ENCODE measurements around the gene CTSZ. TPM values are rescaled to one million over a fixed set of nuclear protein-coding genes. Genes with fewer than 3 reads are reported as not detected.
A peak's percentile ranks its signal among the peaks of the same experiment; 100 is the strongest.
"Not testable (repeated sequence)": the region's sequence is repeated elsewhere in the genome, so short reads cannot be mapped to it uniquely, and the experiment has no call there.

Gene CTSZ
- total and polyA plus RNA-seq, 3 experiments from 2014 or later = 1.5 to 36.0 (median 35.3) TPM

- Histone ChIP-seq H3K36me3 (ENCODE audit: insufficient read depth, low read length) (no peaks in the 10 kb centered on the region), H3K27me3 (ENCODE audit: insufficient read depth, low read length, poor library complexity, severe bottlenecking) (no peaks in the 10 kb centered on the region), H3K27ac (ENCODE audit: low read depth, low read length) (no peak overlapping the region), H3K9me3 (ENCODE audit: low read length) (no peaks in the 10 kb centered on the region), H3K4me1 (ENCODE audit: insufficient read depth, low read length) (peaks cover 28% of the 10 kb centered on the region), H3K4me3 (ENCODE audit: low read length) (no peak overlapping the region)
- Mint-ChIP-seq H3K9me3 (no peaks in the 10 kb centered on the region), H3K36me3 (peaks cover 0 to 10% (median 5%) of the 10 kb centered on the region in 3 donors), H3K4me1 (peaks cover 38 to 44% (median 39%) of the 10 kb centered on the region in 3 donors), H3K27me3 (no peaks in the 10 kb centered on the region), H3K4me3 (peak overlapping the region in 2 of 7 donors; percentile 8 to 17), H3K27ac (peak overlapping the region in 4 of 8 donors; percentile 17 to 61 (median 42))
- POLR2A ChIA-PET = no interaction called here
- DNase-seq = no peak
- CTCF ChIA-PET = no interaction called here
Observed at GRCh38 chr20:59016795-59017492, 9.9 kb upstream of the CTSZ start.

DNA sequence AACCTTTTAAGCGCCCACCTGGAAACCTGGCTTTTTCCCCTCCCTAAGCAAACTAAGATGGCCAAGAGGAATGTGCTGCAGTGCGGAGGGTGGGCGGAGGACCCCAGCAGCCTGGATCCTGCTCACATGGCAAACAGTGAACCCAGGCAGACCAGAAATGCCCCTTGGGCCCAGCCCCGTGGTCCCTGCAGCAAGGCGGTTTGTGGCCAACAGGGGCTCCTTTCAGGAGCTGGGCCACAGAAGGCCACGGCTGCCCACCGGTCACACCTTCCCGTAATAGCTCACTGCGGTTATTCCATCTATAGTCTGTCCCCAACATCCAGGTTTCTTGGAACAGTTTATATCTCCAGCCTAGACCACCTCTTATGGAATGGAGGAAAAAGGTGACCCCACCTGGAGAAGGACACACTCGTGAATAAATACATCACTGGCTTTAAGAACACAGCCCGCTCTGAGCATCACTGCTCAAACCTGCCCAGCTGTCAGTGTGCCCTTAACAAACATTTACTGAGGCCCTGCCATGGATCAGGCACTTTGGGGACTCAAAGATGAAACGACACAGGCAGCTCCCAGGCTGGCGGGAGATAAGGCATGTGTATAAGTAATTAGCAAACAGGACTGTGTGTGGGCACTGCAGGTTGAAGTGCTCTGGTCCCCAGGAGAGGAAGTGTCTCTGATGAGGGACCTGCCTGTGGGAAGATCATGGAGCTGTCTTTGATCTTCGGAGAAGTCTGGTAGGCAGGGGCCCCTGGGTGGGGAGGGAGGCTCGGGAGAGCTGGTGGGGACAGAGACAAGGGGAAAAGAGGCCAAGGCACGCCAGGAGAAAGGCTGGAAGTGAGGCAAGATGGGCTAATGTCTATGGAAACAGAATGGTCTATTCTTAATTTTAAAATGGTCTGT lies 9.0 kb upstream of the CTSZ start:
- Mint-ChIP-seq H3K36me3 (peaks cover 0 to 5% (median 5%) of the 10 kb centered on the region in 3 donors), H3K4me3 (no peak overlapping the region), H3K9me3 (no peaks in the 10 kb centered on the region), H3K4me1 (peaks cover 42 to 51% (median 46%) of the 10 kb centered on the region in 3 donors), H3K27me3 (no peaks in the 10 kb centered on the region), H3K27ac (peak overlapping the region in 1 of 8 donors; percentile 68)
- POLR2A ChIA-PET = no interaction called here
- Histone ChIP-seq H3K4me1 (ENCODE audit: insufficient read depth, low read length) (peaks cover 30% of the 10 kb centered on the region), H3K27ac (ENCODE audit: low read depth, low read length) (no peak overlapping the region), H3K4me3 (ENCODE audit: low read length) (no peak overlapping the region), H3K36me3 (ENCODE audit: insufficient read depth, low read length) (no peaks in the 10 kb centered on the region), H3K27me3 (ENCODE audit: insufficient read depth, low read length, poor library complexity, severe bottlenecking) (no peaks in the 10 kb centered on the region), H3K9me3 (ENCODE audit: low read length) (no peaks in the 10 kb centered on the region)
- CTCF ChIA-PET = no interaction called here
- DNase-seq = no peak

DNA sequence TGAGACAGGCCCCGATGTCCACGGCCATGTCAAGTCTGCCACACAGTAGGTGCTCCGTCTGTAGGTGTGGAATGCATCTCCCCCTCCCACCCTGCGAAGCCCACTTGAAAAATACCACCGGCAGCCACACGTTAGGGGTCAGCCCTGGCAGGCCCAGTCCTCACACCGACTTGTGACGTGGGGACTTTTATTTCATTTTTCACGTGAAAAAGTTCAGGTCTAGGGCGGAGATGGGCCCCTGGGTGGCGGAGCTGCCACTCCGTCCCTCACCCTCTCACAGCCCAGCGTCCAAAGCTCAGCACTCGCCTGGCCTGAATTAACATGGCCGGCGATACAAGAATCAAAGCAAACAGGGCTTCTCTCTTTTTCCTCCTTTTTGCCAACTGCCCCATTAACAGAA lies 8.4 kb upstream of the CTSZ start:
- Mint-ChIP-seq H3K36me3 (peaks cover 0 to 5% (median 2%) of the 10 kb centered on the region in 3 donors), H3K27me3 (no peaks in the 10 kb centered on the region), H3K4me1 (peaks cover 42 to 51% (median 46%) of the 10 kb centered on the region in 3 donors), H3K4me3 (no peak overlapping the region), H3K27ac (no peak overlapping the region), H3K9me3 (no peaks in the 10 kb centered on the region)
- Histone ChIP-seq H3K4me1 (ENCODE audit: insufficient read depth, low read length) (peaks cover 34% of the 10 kb centered on the region), H3K27ac (ENCODE audit: low read depth, low read length) (no peak overlapping the region), H3K27me3 (ENCODE audit: insufficient read depth, low read length, poor library complexity, severe bottlenecking) (no peaks in the 10 kb centered on the region), H3K4me3 (ENCODE audit: low read length) (no peak overlapping the region), H3K9me3 (ENCODE audit: low read length) (no peaks in the 10 kb centered on the region), H3K36me3 (ENCODE audit: insufficient read depth, low read length) (no peaks in the 10 kb centered on the region)
- ChIA-PET POLR2A (no interaction called here), CTCF (no interaction called here)
- no peak for DNase-seq

GRCh38 chr20:59014680-59015389 lies 7.8 kb upstream of the CTSZ start:
- peak overlapping the region in 1 of 8 donors; percentile 8 for H3K27ac Mint-ChIP-seq
- H3K27me3 ChIP-seq (ENCODE audit: insufficient read depth, low read length, poor library complexity, severe bottlenecking) = no peaks in the 10 kb centered on the region

GRCh38 chr20:59013959-59014608 lies 7.0 kb upstream of the CTSZ start:
- peaks cover 0 to 4% (median 1%) of the 10 kb centered on the region in 3 donors for H3K36me3 Mint-ChIP-seq
- H3K27me3 ChIP-seq (ENCODE audit: insufficient read depth, low read length, poor library complexity, severe bottlenecking) = no peaks in the 10 kb centered on the region
- no peak overlapping the region for H3K4me3 ChIP-seq (ENCODE audit: low read length)
- POLR2A ChIA-PET = no interaction called here
- CTCF ChIA-PET = no interaction called here
- H3K36me3 ChIP-seq (ENCODE audit: insufficient read depth, low read length) = no peaks in the 10 kb centered on the region
- DNase-seq = peak in 2 of 5 donors; percentile 21 to 52
- no peaks in the 10 kb centered on the region for H3K27me3 Mint-ChIP-seq
- no peak overlapping the region for H3K27ac ChIP-seq (ENCODE audit: low read depth, low read length)
- peak overlapping the region in 7 of 8 donors; percentile 8 to 78 (median 35) for H3K27ac Mint-ChIP-seq
- H3K9me3 Mint-ChIP-seq = no peaks in the 10 kb centered on the region
- H3K4me3 Mint-ChIP-seq = peak overlapping the region in 5 of 7 donors; percentile 11 to 47 (median 38)
- no peaks in the 10 kb centered on the region for H3K9me3 ChIP-seq (ENCODE audit: low read length)
- peaks cover 42 to 51% (median 46%) of the 10 kb centered on the region in 3 donors for H3K4me1 Mint-ChIP-seq
- H3K4me1 ChIP-seq (ENCODE audit: insufficient read depth, low read length) = peaks cover 34% of the 10 kb centered on the region

More at GRCh38 chr20:59014680-59015389, 7.8 kb upstream of the CTSZ start:
- no peaks in the 10 kb centered on the region for H3K9me3 Mint-ChIP-seq
- peaks cover 42 to 51% (median 46%) of the 10 kb centered on the region in 3 donors for H3K4me1 Mint-ChIP-seq
- no peaks in the 10 kb centered on the region for H3K36me3 ChIP-seq (ENCODE audit: insufficient read depth, low read length)
- no peak overlapping the region for H3K27ac ChIP-seq (ENCODE audit: low read depth, low read length)
- DNase-seq = no peak
- no peak overlapping the region for H3K4me3 ChIP-seq (ENCODE audit: low read length)
- H3K27me3 Mint-ChIP-seq = no peaks in the 10 kb centered on the region
- POLR2A ChIA-PET = no interaction called here
- no peak overlapping the region for H3K4me3 Mint-ChIP-seq
- H3K4me1 ChIP-seq (ENCODE audit: insufficient read depth, low read length) = peaks cover 34% of the 10 kb centered on the region
- peaks cover 0 to 5% (median 2%) of the 10 kb centered on the region in 3 donors for H3K36me3 Mint-ChIP-seq
- CTCF ChIA-PET = no interaction called here
- no peaks in the 10 kb centered on the region for H3K9me3 ChIP-seq (ENCODE audit: low read length)

DNA sequence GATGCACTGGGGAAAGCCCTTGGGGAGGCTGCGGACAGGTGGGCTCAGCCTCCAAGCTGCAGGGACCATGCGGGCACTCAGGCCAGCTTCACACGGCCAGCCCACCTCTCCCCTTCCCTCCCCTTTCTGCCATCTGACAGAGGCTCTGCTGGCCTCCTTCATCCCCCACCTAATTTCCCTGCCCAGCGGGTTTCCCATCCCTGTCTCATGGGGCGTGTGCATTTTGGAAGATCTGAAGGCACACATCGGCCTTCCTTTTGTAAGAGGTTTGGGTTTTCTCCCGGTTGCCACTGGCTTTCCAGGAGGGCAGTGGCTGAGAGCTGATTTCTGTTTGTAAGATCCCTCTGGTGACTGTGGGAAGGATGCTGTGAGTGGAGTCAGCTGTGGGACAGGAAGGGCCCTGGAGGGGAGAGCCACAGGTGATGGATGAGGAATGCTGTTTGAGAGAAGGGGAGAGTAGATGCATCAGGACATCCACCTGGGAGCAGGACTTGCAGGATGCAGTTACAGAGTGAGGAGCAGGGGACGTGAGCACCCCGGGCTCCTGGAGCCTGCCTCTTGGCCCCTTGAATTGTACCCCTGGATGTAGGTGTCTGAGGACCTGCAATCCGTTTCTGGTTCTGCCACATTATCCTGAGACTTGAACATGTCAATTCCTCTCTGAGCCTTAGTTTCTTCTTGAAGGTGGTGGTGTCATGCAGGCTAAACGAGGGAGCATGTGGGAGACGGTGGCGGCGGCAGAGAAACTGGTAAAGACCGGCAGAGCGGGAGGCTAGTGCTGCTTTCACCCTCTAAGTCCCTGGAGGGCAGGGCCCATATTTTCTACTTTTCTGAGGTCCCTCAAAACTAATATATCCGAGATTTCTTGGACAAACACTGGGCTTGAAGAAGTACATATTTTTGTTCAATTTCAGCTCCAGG lies 6.2 kb upstream of the CTSZ start:
- no peak overlapping the region for H3K4me3 ChIP-seq (ENCODE audit: low read length)
- no peaks in the 10 kb centered on the region for H3K9me3 Mint-ChIP-seq
- H3K27me3 ChIP-seq (ENCODE audit: insufficient read depth, low read length, poor library complexity, severe bottlenecking) = no peaks in the 10 kb centered on the region
- DNase-seq = peak in 1 of 5 donors; percentile 22
- no peaks in the 10 kb centered on the region for H3K36me3 ChIP-seq (ENCODE audit: insufficient read depth, low read length)
- H3K36me3 Mint-ChIP-seq = no peaks in the 10 kb centered on the region
- CTCF ChIA-PET = no interaction called here
- H3K9me3 ChIP-seq (ENCODE audit: low read length) = no peaks in the 10 kb centered on the region
- peaks cover 34% of the 10 kb centered on the region for H3K4me1 ChIP-seq (ENCODE audit: insufficient read depth, low read length)
- no peak overlapping the region for H3K27ac ChIP-seq (ENCODE audit: low read depth, low read length)
- no peaks in the 10 kb centered on the region for H3K27me3 Mint-ChIP-seq
- H3K4me1 Mint-ChIP-seq = peaks cover 42 to 51% (median 46%) of the 10 kb centered on the region in 3 donors
- H3K27ac Mint-ChIP-seq = peak overlapping the region in 5 of 8 donors; percentile 35 to 78 (median 59)
- H3K4me3 Mint-ChIP-seq = peak overlapping the region in 3 of 7 donors; percentile 11 to 57 (median 47)
- POLR2A ChIA-PET = no interaction called here

GRCh38 chr20:59011874-59012157 lies 4.8 kb upstream of the CTSZ start:
- H3K27ac Mint-ChIP-seq; H3K36me3 Mint-ChIP-seq; H3K9me3 ChIP-seq (ENCODE audit: low read length); H3K27me3 Mint-ChIP-seq; H3K4me3 ChIP-seq (ENCODE audit: low read length); H3K27ac ChIP-seq (ENCODE audit: low read depth, low read length); H3K9me3 Mint-ChIP-seq; DNase-seq; H3K36me3 ChIP-seq (ENCODE audit: insufficient read depth, low read length); H3K27me3 ChIP-seq (ENCODE audit: insufficient read depth, low read length, poor library complexity, severe bottlenecking); POLR2A ChIA-PET; CTCF ChIA-PET: not testable (repeated sequence)
- peaks cover 30% of the 10 kb centered on the region for H3K4me1 ChIP-seq (ENCODE audit: insufficient read depth, low read length)
- Mint-ChIP-seq H3K4me1 (peaks cover 33 to 41% (median 41%) of the 10 kb centered on the region in 3 donors), H3K4me3 (peak overlapping the region in 1 of 7 donors; percentile 5)
